Stomach (tissue), 9 donors: ENCODE results near the gene LSM4. TPM values are rescaled to one million over a fixed set of nuclear protein-coding genes. Genes with fewer than 3 reads are reported as not detected.
A peak's percentile ranks its signal among the peaks of the same experiment; 100 is the strongest.

Experiments used
- DNase-seq, 2 donors: peaks; one replicate each; pipeline versions ENCODE4 v3.0.0 to v3.0.0-alpha.2; 2013 to 2019
- H3K27ac ChIP-seq, 5 donors: fragments of 200-600 bp in 4 of 5; sonication (generic) in 4 of 5; one replicate each; pipeline ENCODE4 v1.5.1; 2013 to 2019; ENCODE audit warnings: mild to moderate bottlenecking in 1 of 5, moderate library complexity in 1 of 5
- H3K27me3 ChIP-seq, 3 donors: fragments of 200-600 bp; sonication (generic); one replicate each; pipeline ENCODE4 v1.5.1; 2017 to 2019; ENCODE audit warnings: mixed run types in 1 of 3
- H3K36me3 ChIP-seq, 4 donors: fragments of 200-600 bp; sonication (generic); 1 replicate in 3 of 4; 2 replicates in 1 of 4; pipeline ENCODE4 v1.5.1; 2016 to 2019
- H3K4me1 ChIP-seq, 4 donors: fragments of 200-600 bp; sonication (generic); one replicate each; pipeline ENCODE4 v1.5.1; 2016 to 2019
- H3K4me3 ChIP-seq, 4 donors: fragments of 200-600 bp; sonication (generic) in 3 of 4; one replicate each; pipeline ENCODE4 v1.5.1; 2016 to 2019; ENCODE audit warnings: mild to moderate bottlenecking in 1 of 4
- H3K9me3 ChIP-seq, 4 donors: fragments of 200-600 bp; sonication (generic); one replicate each; pipeline ENCODE4 v1.5.1; 2016 to 2019
- CTCF ChIP-seq, 7 experiments: fragments of 450-650 bp in 4 of 7; fragments of 200-600 bp in 3 of 7; sonication (generic) in 3 of 7; IDR thresholded peaks; one replicate each; pipeline ENCODE4 v1.5.1; 2016 to 2019; ENCODE audit warnings: antibody characterized with exemption in 7 of 7, control low read depth in 2 of 7, mild to moderate bottlenecking in 1 of 7
- EP300 ChIP-seq: sonication (generic); formaldehyde crosslinking; IDR thresholded peaks from one replicate; pipeline ENCODE4 v1.6.1; 2017; ENCODE audit warnings: antibody characterized with exemption
- POLR2A ChIP-seq, 4 donors: fragments of 450-650 bp; IDR thresholded peaks; one replicate each; pipeline ENCODE4 v1.6.1; 2016; ENCODE audit warnings: antibody characterized with exemption in 4 of 4, control low read depth in 2 of 4, mild to moderate bottlenecking in 1 of 4, moderate library complexity in 1 of 4
- POLR2AphosphoS5 ChIP-seq, 3 donors: sonication (generic); formaldehyde crosslinking; IDR thresholded peaks; one replicate each; pipeline ENCODE4 v1.6.1; 2016; ENCODE audit warnings: antibody characterized with exemption in 3 of 3
- WGBS, 5 donors: extraction: QIAGEN DNeasy Blood & Tissue Kit in 3 of 5; methylation state at CpG; one replicate each; pipeline versions ENCODE4 v1.1.5 to v1.1.7; 2013 to 2018; 5-methylcytosine and 5-hydroxymethylcytosine counted together
- intact Hi-C: fragments of 100-400 bp; cut with DNase I; formaldehyde crosslinking; loops from one replicate; pipeline ENCODE4 v1.15.1; 2023; ENCODE audit warnings: low total_unique reads
- polyA plus RNA-seq, 3 donors: library from polyadenylated mRNA; stranded (reverse); fragments of 200-250 nt; gene quantifications; one replicate each; pipeline ENCODE4 v1.2.3, GENCODE V29; 2013
- total RNA-seq, 5 donors: library from RNA; depleted of rRNA; stranded (reverse); fragments of >200 nt; gene quantifications; one replicate each; pipeline versions ENCODE4 v1.1.0 to v1.2.3, GENCODE V29; 2014 to 2016
- donor health status: healthy with polysubstance abuse.
- donor health status: Bipolar disorder and iron deficiency.
- donor health status: healthy.

Gene LSM4
- total and polyA plus RNA-seq, 8 donors = 24.1 to 185 (median 139) TPM

- 73 to 81% (median 78%) methylated on average over 6 of the region's 6 CpGs for WGBS, 5 donors
- intact Hi-C loops = no loop called here
- no peak for DNase-seq
Observed at GRCh38 chr19:18333680-18334079, 10.8 kb upstream of the LSM4 start.

GRCh38 chr19:18332917-18333530 lies 10.1 kb upstream of the LSM4 start:
- DNase-seq = no peak
- H3K9me3 ChIP-seq = no peaks in the 10 kb centered on the region
- no peak overlapping the region for H3K27ac ChIP-seq
- 82 to 89% (median 84%) methylated on average over 13 to 15 of the region's 15 CpGs for WGBS, 5 donors
- no peaks in the 10 kb centered on the region for H3K36me3 ChIP-seq
- intact Hi-C loops = no loop called here
- TF ChIP-seq POLR2AphosphoS5 (IDR thresholded peaks at IDR 0.05) (no peak), EP300 (no peak), POLR2A (IDR thresholded peaks at IDR 0.05) (no peak)
- peaks cover 10 to 15% (median 11%) of the 10 kb centered on the region in 4 donors for H3K4me1 ChIP-seq
- no peak overlapping the region for H3K4me3 ChIP-seq
- H3K27me3 ChIP-seq = no peaks in the 10 kb centered on the region

More at GRCh38 chr19:18333680-18334079, 10.8 kb upstream of the LSM4 start:
- no peaks in the 10 kb centered on the region for H3K9me3 ChIP-seq
- H3K27me3 ChIP-seq = no peaks in the 10 kb centered on the region
- H3K4me3 ChIP-seq = no peak overlapping the region
- no peaks in the 10 kb centered on the region for H3K36me3 ChIP-seq
- TF ChIP-seq CTCF (IDR thresholded peaks at IDR 0.05) (no peak), POLR2AphosphoS5 (IDR thresholded peaks at IDR 0.05) (no peak), POLR2A (IDR thresholded peaks at IDR 0.05) (no peak), EP300 (no peak)
- H3K4me1 ChIP-seq = peaks cover 8 to 9% (median 9%) of the 10 kb centered on the region in 4 donors
- H3K27ac ChIP-seq = no peak overlapping the region

- Histone ChIP-seq H3K27ac (no peak overlapping the region), H3K27me3 (no peaks in the 10 kb centered on the region), H3K4me3 (no peak overlapping the region), H3K9me3 (no peaks in the 10 kb centered on the region), H3K4me1 (peaks cover 10 to 18% (median 11%) of the 10 kb centered on the region in 4 donors), H3K36me3 (no peaks in the 10 kb centered on the region)
- TF ChIP-seq POLR2A (IDR thresholded peaks at IDR 0.05) (no peak), EP300 (no peak), CTCF (IDR thresholded peaks at IDR 0.05) (no peak), POLR2AphosphoS5 (IDR thresholded peaks at IDR 0.05) (no peak)
- 79 to 94% (median 82%) methylated on average over 9 of the region's 9 CpGs for WGBS, 5 donors
- DNase-seq = no peak
- intact Hi-C loops = no loop called here
Observed at GRCh38 chr19:18330868-18331267, 8.0 kb upstream of the LSM4 start.

- TF ChIP-seq CTCF (IDR thresholded peaks at IDR 0.05) (no peak), EP300 (no peak), POLR2AphosphoS5 (IDR thresholded peaks at IDR 0.05) (no peak), POLR2A (IDR thresholded peaks at IDR 0.05) (no peak)
Observed at GRCh38 chr19:18329035-18329376, 6.1 kb upstream of the LSM4 start.

More at GRCh38 chr19:18329035-18329376, 6.1 kb upstream of the LSM4 start:
- no peak for DNase-seq
- Histone ChIP-seq H3K27me3 (no peaks in the 10 kb centered on the region), H3K4me1 (peaks cover 12 to 22% (median 14%) of the 10 kb centered on the region in 4 donors), H3K9me3 (no peaks in the 10 kb centered on the region), H3K27ac (peak overlapping the region; percentile 50 to 79 (median 77)), H3K4me3 (peak overlapping the region; percentile 15 to 32 (median 25)), H3K36me3 (no peaks in the 10 kb centered on the region)
- 45 to 59% (median 58%) methylated on average over 3 to 6 of the region's 6 CpGs for WGBS, 5 donors
- intact Hi-C loops = loop anchor here (5.0 kb wide), 1 partner anchor 52 kb away; no protein-coding TSS in a partner anchor
